H54 (cell line): ENCODE data around the gene SAPCD2.
"Not testable (repeated sequence)": the region's sequence is repeated elsewhere in the genome, so short reads cannot be mapped to it uniquely, and the experiment has no call there.

Experiments used
- DNase-seq: peaks from one replicate; pipeline ENCODE4 v3.0.0; 2011; ENCODE audit warnings: low spot score, mixed read lengths; ENCODE audit not compliant: insufficient read length
- FAIRE-seq: peaks from 3 replicates; lab custom pipeline; 2011; peaks lifted over from hg19 to GRCh38; lab: Jason Lieb, UNC
- POLR2A ChIP-seq: IDR thresholded peaks from 2 replicates; pipeline ENCODE4 v1.6.1; 2011; ENCODE audit warnings: low read depth, mild to moderate bottlenecking, low read length

The SAPCD2 gene, protein sequence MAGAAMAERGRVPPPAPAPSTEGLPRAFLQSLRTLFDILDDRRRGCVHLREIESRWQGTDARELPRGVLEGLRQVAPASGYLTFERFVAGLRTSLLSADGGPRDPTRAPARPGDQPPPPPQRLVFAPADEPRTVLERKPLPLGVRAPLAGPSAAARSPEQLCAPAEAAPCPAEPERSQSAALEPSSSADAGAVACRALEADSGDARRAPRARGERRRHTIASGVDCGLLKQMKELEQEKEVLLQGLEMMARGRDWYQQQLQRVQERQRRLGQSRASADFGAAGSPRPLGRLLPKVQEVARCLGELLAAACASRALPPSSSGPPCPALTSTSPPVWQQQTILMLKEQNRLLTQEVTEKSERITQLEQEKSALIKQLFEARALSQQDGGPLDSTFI

DNA sequence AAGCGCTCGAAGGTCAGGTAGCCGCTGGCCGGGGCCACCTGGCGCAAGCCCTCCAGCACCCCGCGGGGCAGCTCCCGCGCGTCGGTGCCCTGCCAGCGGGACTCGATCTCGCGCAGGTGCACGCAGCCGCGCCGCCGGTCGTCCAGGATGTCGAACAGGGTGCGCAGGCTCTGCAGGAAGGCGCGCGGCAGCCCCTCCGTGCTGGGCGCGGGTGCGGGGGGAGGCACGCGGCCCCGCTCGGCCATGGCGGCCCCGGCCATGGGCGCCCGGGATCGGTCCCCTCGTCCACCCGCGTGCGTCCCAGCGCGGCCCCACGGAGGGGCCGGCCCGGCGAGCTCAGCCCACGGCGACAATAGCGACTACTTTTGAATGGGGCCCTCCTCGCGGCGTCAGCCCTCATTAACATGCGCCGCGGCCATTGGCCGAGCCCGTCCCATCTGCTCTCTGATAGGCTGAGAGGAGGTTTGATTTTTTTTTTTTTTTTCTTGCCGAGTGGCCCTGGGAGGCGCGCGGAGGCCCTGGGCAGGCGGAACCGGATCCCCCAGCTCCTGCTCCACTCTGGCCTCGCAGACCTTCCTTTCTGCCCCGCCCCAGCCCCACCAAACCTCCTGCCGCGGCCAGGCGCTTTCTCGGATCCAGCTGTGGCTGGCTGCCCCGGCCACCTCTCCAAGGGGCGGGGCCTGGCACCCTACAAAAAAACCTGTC, at the start of gene SAPCD2:
TSS of gene SAPCD2 (minus strand) at position 357 of the 705 bp plus-strand sequence. CDS start at position 260, 97 bp downstream.
- peak; percentile 70 for FAIRE-seq

DNA sequence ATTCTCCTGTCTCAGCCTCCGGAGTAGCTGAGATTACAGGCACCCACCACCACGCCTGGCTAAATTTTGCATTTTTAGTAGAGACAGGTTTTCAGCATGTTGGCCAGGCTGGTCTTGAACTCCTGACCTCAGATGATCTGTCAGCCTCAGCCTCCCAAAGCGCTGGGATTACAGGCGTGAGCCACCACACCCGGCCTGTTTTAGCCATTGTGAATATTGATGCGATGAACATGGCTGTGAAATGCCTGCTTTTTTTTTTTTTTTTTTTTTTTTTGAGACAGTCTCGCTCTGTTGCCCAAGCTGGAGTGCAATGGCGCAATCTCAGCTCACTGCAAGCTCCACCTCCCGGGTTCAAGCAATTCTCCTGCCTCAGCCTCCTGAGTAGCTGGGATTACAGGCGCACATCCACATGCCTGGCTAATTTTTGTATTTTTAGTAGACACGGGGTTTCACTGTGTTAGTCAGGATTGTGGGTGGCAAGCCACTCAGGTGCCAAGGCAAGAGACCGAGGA, 47.8 kb upstream of the SAPCD2 start:
- not testable (repeated sequence) for FAIRE-seq, DNase-seq

More for the DNA sequence above, at the start of gene SAPCD2:
- peak; percentile 100 for DNase-seq
- TF ChIP-seq POLR2A: peak; percentile 63

DNA sequence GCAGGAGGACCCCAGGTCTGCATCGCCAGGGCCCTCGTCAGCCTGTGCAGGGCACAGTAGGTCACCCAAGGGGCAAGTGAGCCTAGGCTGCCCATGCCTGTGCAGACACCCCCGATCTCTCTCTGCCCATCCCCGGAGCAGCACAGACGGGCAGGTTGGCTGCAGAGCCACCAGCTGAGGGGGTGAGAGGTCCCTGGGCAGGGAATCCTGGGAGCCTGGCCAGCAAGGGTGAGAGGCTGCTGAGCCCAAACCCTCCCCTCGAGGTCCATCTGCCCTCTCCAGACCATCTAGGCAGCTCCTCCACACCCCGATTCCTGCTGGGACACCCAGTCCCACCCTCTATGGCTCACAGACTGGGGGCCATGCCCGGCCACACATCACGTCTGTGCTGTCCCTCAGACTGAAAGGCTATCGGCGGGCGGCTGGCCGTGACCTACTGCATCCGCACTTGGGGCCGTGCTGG, 46.9 kb upstream of the SAPCD2 start:
- no peak for TF ChIP-seq POLR2A
- FAIRE-seq (no peak), DNase-seq (no peak)

DNA sequence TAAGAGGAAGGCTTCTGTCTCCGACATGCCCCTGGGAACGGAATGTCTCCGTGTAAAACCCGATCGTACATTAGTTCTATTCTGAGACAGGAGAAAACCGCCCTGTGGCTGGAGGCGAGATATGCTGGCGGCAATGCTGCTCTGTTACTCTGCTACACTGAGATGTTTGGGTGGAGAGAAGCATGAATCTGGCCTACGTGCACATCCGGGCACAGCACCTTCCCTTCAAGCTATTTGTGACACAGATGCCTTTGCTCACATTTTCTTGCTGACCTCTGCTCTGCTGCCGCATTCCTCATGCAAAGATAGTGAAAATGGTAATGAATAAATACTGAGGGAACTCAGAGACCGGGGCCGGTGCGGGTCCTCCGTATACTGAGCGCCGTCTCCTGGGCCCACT, 46.4 kb upstream of the SAPCD2 start:
- no peak for TF ChIP-seq POLR2A
- FAIRE-seq (no peak), DNase-seq (no peak)

DNA sequence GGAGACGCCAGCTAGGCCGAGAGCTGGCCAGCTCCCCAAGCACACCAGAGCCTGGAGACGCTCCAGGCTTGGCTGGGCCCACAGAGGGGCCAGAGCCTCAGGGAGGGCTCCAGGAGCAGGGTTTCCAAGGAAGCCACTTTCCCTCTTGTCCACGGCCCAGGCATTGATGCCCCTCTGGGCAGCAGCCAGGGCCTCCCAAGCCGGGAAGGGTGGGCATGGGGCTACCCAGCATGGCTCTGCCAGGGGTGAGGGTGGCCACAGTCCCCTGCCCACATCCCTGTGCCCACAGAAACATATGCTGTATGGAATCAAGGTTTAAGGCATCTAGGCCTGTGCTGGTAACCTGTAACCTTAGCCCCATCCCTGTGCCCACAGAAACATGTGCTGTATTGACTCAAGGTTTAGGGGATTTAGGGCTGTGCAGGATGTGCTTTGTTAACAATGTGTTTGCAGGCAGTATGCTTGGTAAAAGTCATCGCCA, 45.7 kb upstream of the SAPCD2 start:
- FAIRE-seq: no peak
- no peak for TF ChIP-seq POLR2A

DNA sequence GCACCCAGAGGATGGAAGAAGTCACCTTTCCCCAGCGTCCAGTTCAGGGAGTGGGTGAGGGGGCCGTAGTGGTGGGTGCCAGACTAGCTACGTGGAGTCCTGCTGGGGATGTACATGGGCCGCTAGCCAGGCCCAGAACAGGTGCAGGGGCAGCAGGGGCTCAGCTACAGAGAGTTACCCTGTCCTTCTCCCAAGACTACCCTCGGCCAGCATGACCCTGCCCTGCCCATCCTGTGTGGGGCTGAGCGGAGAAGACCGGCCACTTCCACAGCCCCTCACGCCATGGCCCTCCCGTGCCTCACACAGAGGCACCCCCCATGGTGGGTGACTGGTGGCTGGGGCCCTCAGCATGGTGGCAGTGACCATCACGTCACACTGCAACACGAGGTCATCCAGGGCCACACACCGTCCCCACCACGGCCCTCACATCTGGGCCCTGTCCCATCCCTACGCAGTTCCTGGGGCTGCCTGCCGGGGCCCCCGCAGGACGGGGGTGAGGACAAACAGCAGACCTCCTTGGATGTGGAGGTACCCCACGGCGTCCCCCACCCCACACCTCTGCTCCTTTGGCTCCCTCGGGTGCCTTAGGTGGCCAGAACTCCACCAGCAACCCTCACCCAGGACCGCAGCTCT, 45.2 kb upstream of the SAPCD2 start:
- no peak for TF ChIP-seq POLR2A
- no peak for DNase-seq
- FAIRE-seq: no peak

More for the DNA sequence above, 45.7 kb upstream of the SAPCD2 start:
- DNase-seq: no peak

DNA sequence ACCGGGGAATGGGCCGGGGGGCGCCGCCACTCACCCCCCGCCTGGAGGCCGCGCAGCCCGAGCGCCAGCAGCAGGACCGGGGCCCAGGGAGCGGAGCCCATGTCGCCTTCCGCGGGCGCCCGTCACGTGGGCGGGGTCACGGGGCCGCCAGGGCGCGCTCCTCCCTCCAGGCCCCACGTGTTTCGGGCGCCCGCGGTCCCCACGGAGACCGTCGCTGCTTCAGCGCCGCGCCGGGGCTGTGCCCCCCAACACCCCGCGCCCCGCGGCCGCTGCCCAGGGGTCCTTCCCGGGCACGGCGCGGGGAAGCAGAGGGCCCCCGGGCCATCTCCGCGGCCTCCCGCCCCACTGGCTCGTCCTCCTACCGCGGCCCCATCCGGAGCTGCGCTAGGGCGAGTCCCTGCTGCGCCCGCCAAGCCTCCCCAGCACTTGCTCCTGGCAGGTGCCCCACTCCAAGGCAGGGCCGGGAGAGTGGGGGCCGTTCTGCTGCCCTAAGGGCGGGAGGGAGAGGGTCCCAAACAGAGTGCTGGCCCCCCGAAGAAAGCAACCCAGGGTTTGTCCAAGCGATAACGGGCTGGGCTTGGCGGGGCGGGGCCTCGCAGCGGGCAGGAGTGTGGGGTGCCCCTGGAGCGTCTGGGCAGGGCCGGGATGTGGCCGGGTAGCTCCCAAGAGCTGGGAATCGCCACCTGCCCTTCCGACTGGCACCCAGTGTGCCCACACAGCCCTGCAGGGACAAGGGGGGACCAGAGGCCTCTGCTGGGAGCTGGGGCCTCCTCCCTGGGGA, 44.4 kb upstream of the SAPCD2 start, which contains the start of gene DPP7:
TSS of gene DPP7 (minus strand) at position 121 of the 781 bp plus-strand sequence. CDS start at position 101, 20 bp downstream.
- DNase-seq: peak; percentile 96
- no peak for FAIRE-seq
- TF ChIP-seq POLR2A: peak; percentile 68

DNA sequence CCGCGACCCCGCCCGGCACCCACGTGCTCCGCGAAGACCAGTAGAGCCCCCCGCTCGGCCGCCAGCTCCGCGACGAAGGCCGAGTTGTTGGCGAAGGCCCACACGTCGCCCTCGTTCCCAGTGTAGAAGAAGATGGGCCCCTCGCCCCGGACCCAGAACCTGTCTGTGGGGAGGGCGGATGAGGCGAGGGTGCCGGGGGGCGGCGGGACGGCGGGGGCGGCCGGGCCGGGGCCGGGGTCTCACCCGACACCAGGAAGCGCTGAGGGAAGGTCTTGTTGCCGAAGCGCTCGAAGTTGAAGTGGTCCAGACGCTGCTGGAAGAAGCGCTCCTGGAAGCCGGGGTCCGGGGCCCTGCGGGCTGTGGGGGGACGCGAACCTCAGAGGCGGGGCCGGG, 43.9 kb upstream of the SAPCD2 start:
- DNase-seq (no peak), FAIRE-seq (no peak)
- TF ChIP-seq POLR2A: no peak

DNA sequence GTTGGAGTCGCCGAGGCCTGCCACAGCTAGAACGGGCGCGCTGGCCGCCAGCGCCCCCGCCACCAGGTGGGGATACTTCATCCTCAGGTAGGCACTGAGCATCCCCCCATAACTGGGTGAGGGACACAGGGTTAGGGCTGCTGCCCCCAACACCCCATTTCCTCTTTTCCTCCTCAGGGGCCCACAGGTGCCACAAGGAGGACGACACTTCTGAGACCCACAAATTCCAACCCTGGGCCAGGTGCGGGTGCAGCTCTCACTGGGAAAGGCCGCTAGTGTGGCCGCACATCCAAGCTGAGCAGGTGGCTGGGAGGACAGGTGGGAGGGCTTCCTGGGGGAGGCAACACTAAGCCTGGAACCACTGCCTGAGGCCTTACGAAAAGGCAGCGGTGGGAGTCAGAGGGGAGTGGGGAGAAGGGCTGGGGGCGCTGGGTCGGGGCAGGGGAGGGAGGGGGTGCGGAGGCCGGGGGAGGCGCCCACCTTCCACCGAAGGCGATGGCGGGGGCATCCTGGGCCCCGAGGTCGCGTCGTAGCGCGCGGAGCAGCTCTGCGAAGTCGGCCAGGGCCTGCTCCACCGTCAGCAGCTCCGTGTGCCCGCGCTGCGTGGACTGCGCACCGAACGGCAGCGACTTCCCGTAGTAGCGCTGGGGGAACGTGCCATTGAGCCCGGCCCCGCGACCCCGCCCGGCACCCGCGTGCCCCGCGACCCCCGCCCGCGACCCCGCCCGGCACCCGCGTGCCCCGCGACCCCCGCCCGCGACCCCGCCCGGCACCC, 43.2 kb upstream of the SAPCD2 start:
- no peak for TF ChIP-seq POLR2A
- DNase-seq (no peak), FAIRE-seq (no peak)

DNA sequence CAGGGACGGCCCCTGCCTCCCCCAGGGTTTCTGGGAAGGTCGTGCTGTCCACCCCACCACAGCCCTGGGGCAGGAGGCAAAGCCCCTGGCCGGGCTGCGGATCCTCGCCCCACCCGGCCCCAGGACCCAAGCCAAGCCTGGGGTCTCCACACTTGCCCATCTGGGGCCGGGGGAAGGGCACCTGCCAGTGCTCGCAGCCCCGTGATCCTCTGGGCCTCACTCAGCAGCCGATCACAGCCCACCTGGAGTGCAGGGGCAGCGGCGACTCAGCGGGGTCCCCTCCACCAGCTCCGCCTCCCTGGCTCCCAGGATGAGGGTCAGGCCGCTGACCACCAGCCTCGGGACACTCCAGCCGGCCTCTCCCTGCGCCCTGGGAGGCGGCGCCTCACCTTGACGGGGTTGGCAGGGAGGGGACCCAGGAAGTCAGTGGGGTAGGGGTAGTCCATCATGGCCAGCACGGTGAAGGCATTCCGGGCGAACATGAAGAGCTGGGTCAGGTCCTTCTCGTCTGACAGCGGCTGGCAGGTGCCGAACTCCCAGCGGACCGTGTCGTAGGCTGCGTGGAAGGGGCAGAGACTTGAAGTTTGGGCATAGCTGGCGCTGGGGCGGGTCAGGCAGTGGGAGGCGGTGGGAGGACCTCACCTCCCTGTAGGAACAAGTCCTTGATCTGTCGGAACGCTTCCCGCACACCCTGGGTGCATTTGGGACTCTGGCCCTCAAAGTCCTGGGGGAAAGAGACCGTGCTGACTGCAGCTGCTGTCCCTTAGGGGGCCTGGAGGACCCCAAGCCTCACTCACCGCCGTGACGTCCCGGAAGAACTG, 42.4 kb upstream of the SAPCD2 start:
- FAIRE-seq (no peak), DNase-seq (no peak)
- no peak for TF ChIP-seq POLR2A

DNA sequence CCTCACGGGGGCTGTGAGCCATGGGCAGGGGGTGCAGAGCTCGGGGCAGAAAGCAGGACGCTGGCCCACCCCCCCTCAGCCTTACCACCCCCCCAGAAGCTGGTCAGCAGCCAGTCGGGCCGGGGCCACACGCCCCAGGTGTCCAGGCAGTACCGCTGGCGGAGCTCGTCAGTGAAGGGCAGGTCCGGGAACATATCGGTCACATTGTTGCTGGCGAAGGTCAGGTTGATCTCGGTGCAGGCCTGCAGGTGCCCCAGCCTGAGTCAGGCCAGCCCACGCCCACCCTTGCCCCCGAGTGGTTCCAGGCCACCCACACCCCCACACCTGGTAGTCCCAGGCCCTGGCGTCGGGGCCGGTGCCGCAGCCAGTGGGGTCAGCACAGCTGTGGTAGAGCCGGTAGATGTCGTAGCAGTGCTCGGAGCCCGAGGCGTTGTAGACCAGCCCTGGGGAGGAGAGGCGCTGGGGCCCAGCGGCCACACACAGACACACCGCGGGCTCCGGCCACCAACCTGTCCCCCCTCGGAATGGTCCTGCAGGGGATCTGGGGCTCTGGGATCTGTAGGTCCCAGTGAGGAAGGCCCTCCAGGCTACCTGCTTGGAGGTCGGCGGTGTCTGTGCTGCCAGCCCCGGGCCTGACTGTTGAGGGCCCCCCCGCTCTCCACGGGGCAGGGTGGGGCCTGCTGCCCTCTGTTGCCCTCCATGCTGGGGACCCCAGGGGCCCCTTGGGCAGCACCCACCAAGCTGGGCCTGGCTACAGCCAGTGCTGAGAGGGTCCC, 41.6 kb upstream of the SAPCD2 start:
- FAIRE-seq (no peak), DNase-seq (no peak)
- no peak for TF ChIP-seq POLR2A
